ENCODE results near the gene CACNA2D3.

- TF ChIP-seq CTCF (IDR thresholded peaks at IDR 0.05; ENCODE audit: poor library complexity, severe bottlenecking) (no peak), REST (IDR thresholded peaks at IDR 0.05; ENCODE audit: borderline replicate concordance) (no peak), EZH2 (IDR thresholded peaks at IDR 0.05; ENCODE audit: borderline replicate concordance, insufficient read depth, low read length, poor library complexity, severe bottlenecking) (no peak), POLR2AphosphoS5 (IDR thresholded peaks at IDR 0.05) (no peak), EP300 (conservative IDR thresholded peaks at IDR 0.05; ENCODE audit: poor library complexity, severe bottlenecking) (no peak), RAD21 (conservative IDR thresholded peaks at IDR 0.05) (no peak), MXI1 (conservative IDR thresholded peaks at IDR 0.05; ENCODE audit: poor library complexity, severe bottlenecking) (no peak), TAF1 (IDR thresholded peaks at IDR 0.05; ENCODE audit: low read depth) (no peak), SMC3 (conservative IDR thresholded peaks at IDR 0.05; ENCODE audit: poor library complexity) (no peak)
Measured at GRCh38 chr3:54897028-54897711, 774.8 kb downstream of the CACNA2D3 start.

Data from neural cell (in vitro differentiated cells).